SK-N-SH (cell line): ENCODE measurements around the gene MAP3K5.

Source experiments
- EZH2phosphoT487 ChIP-seq: fragments of 200-600 bp; sonication (generic); IDR thresholded peaks from 2 replicates; pipeline ENCODE4 v1.6.1; 2017; ENCODE audit warnings: low read depth, mixed run types, mild to moderate bottlenecking, antibody characterized with exemption, moderate library complexity, borderline replicate concordance
- JUND ChIP-seq: IDR thresholded peaks from 2 replicates; pipeline ENCODE4 v1.4.0; 2012
- RFX5 ChIP-seq: IDR thresholded peaks from 2 replicates; pipeline ENCODE4 v1.6.1; 2012; ENCODE audit warnings: mild to moderate bottlenecking, improper control_type of control experiment, low read length
- SMC3 ChIP-seq: IDR thresholded peaks from 2 replicates; pipeline ENCODE4 v1.6.1; 2012; ENCODE audit warnings: low read depth, low read length, improper control_type of control experiment
- TEAD4 ChIP-seq: IDR thresholded peaks from 2 replicates; pipeline ENCODE4 v1.4.0; 2012; ENCODE audit warnings: mild to moderate bottlenecking, borderline replicate concordance; ENCODE audit not compliant: insufficient read depth
- YY1 ChIP-seq: IDR thresholded peaks from 2 replicates; pipeline ENCODE4 v1.4.0; 2012; ENCODE audit warnings: low read depth, mild to moderate bottlenecking
- TF ChIP-seq, protein P1 (sequence below): fragments of 200-600 bp; sonication (generic); IDR thresholded peaks from 2 replicates; pipeline ENCODE4 v1.6.1; 2017; ENCODE audit warnings: antibody characterized with exemption, mild to moderate bottlenecking, moderate library complexity
- TF ChIP-seq, protein P2 (sequence below): fragments of 150-350 bp; IDR thresholded peaks from 2 replicates; pipeline ENCODE4 v1.6.1; 2017; ENCODE audit warnings: antibody characterized with exemption, low read length, low read depth, borderline replicate concordance

- TF ChIP-seq JUND, result no peak
- TF ChIP-seq, protein P1, sequence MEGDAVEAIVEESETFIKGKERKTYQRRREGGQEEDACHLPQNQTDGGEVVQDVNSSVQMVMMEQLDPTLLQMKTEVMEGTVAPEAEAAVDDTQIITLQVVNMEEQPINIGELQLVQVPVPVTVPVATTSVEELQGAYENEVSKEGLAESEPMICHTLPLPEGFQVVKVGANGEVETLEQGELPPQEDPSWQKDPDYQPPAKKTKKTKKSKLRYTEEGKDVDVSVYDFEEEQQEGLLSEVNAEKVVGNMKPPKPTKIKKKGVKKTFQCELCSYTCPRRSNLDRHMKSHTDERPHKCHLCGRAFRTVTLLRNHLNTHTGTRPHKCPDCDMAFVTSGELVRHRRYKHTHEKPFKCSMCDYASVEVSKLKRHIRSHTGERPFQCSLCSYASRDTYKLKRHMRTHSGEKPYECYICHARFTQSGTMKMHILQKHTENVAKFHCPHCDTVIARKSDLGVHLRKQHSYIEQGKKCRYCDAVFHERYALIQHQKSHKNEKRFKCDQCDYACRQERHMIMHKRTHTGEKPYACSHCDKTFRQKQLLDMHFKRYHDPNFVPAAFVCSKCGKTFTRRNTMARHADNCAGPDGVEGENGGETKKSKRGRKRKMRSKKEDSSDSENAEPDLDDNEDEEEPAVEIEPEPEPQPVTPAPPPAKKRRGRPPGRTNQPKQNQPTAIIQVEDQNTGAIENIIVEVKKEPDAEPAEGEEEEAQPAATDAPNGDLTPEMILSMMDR, result no peak
- TF ChIP-seq, protein P2, sequence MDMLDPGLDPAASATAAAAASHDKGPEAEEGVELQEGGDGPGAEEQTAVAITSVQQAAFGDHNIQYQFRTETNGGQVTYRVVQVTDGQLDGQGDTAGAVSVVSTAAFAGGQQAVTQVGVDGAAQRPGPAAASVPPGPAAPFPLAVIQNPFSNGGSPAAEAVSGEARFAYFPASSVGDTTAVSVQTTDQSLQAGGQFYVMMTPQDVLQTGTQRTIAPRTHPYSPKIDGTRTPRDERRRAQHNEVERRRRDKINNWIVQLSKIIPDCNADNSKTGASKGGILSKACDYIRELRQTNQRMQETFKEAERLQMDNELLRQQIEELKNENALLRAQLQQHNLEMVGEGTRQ, result no peak
- TF ChIP-seq RFX5, result no peak
- TF ChIP-seq YY1, result no peak
- no peak for TF ChIP-seq TEAD4
- TF ChIP-seq EZH2phosphoT487, result no peak
- no peak for TF ChIP-seq SMC3
These were observed 9.3 kb downstream of the MAP3K5 start for GRCh38 chr6:136783021-136783420.
